RWPE2 (cell line): ENCODE results near the gene PLCB1.
"Not testable (repeated sequence)": the region's sequence is repeated elsewhere in the genome, so short reads cannot be mapped to it uniquely, and the experiment has no call there.

ENCODE experiments used
- ATAC-seq: fragments of 200-7000 bp; cut with Tn5 transposase; 3 replicates; pipeline ENCODE4 v1.9.1; 2021; ENCODE audit warnings: low read depth
- DNase-seq: peaks from one replicate; pipeline ENCODE4 v3.0.0-alpha.2; 2020; ENCODE audit warnings: low spot score
- H3K27ac ChIP-seq: fragments of 450-650 bp; 2 replicates; pipeline ENCODE4 v1.5.1; 2017; ENCODE audit warnings: mild to moderate bottlenecking; ENCODE audit not compliant: poor library complexity, severe bottlenecking
- H3K27me3 ChIP-seq: fragments of 250-450 bp; sonication (Bioruptor Pico); 2 replicates; pipeline ENCODE4 v1.5.1; 2021; ENCODE audit warnings: mild to moderate bottlenecking, moderate library complexity; ENCODE audit not compliant: insufficient read depth, poor library complexity, severe bottlenecking
- H3K36me3 ChIP-seq: fragments of 250-450 bp; sonication (Bioruptor Pico); 2 replicates; pipeline ENCODE4 v1.5.1; 2020; ENCODE audit warnings: low read depth, mild to moderate bottlenecking, moderate library complexity
- H3K4me1 ChIP-seq: fragments of 250-450 bp; sonication (Bioruptor Pico); 2 replicates; pipeline ENCODE4 v1.5.1; 2021; ENCODE audit warnings: mild to moderate bottlenecking, moderate library complexity; ENCODE audit not compliant: insufficient read depth, poor library complexity, severe bottlenecking
- H3K4me3 ChIP-seq: fragments of 250-450 bp; sonication (Bioruptor Pico); 2 replicates; pipeline ENCODE4 v1.5.1; 2021; ENCODE audit warnings: mild to moderate bottlenecking, moderate library complexity; ENCODE audit not compliant: severe bottlenecking
- H3K9me3 ChIP-seq: fragments of 250-450 bp; sonication (Bioruptor Pico); 2 replicates; pipeline ENCODE4 v1.5.1; 2021; ENCODE audit warnings: mild to moderate bottlenecking, moderate library complexity; ENCODE audit not compliant: severe bottlenecking
- TF ChIP-seq, protein P1 (sequence below): fragments of 450-650 bp; IDR thresholded peaks from one replicate; pipeline ENCODE4 v1.5.1; 2017; ENCODE audit warnings: mild to moderate bottlenecking, moderate library complexity; ENCODE audit not compliant: poor library complexity, severe bottlenecking

PLCB1 gene

DNA sequence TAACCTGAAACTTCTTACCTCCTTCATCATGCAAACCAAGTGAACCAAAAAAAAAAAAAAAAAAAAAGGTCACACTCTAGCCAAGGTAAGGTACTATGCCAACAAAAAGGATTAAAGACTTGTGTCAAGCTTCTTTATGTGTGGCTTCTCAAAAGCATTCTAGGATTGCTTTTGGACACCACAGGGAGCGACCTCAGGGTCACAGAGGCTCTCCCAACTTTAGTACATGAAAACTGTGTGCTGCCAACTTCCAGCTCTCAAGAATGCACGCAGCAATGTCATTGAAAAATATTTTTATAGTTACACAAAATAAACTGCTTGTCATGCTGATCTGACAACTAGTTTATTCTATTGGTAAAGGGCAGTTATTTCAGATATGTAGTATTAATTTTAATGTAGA is 243.8 kb downstream of the PLCB1 start:
- Histone ChIP-seq H3K36me3 (no peaks in the 10 kb centered on the region), H3K4me1 (no peaks in the 10 kb centered on the region), H3K27me3 (no peaks in the 10 kb centered on the region), H3K27ac (no peak overlapping the region), H3K9me3 (no peaks in the 10 kb centered on the region), H3K4me3 (no peak overlapping the region)
- DNase-seq (no peak), ATAC-seq (no peak)
- TF ChIP-seq, protein P1, sequence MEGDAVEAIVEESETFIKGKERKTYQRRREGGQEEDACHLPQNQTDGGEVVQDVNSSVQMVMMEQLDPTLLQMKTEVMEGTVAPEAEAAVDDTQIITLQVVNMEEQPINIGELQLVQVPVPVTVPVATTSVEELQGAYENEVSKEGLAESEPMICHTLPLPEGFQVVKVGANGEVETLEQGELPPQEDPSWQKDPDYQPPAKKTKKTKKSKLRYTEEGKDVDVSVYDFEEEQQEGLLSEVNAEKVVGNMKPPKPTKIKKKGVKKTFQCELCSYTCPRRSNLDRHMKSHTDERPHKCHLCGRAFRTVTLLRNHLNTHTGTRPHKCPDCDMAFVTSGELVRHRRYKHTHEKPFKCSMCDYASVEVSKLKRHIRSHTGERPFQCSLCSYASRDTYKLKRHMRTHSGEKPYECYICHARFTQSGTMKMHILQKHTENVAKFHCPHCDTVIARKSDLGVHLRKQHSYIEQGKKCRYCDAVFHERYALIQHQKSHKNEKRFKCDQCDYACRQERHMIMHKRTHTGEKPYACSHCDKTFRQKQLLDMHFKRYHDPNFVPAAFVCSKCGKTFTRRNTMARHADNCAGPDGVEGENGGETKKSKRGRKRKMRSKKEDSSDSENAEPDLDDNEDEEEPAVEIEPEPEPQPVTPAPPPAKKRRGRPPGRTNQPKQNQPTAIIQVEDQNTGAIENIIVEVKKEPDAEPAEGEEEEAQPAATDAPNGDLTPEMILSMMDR, result no peak

DNA sequence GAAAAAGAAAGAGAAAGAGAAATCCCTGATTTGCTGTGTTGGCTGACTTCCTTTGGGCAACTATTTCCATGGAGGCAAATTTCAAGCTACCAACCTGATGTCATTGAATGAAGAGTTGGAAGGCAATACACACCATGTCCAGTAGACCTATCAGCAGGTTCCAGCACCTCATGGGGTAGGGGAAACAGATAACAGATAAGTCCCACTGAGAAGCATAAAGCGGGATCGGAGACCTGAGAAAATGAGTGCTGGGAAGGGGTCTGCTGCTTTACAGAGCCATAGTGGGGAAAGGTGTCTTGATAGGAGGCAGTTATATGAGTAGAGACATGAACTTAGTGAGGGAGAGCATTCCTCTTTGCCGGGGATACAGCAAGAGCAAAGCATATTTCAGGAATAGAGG is 244.9 kb downstream of the PLCB1 start:
- TF ChIP-seq, protein P1, result no peak
- H3K4me1 ChIP-seq, result no peaks in the 10 kb centered on the region
- H3K36me3 ChIP-seq, result no peaks in the 10 kb centered on the region
- no peaks in the 10 kb centered on the region for H3K9me3 ChIP-seq
- no peak overlapping the region for H3K27ac ChIP-seq
- DNase-seq (no peak), ATAC-seq (no peak)
- no peaks in the 10 kb centered on the region for H3K27me3 ChIP-seq
- H3K4me3 ChIP-seq, result no peak overlapping the region

DNA sequence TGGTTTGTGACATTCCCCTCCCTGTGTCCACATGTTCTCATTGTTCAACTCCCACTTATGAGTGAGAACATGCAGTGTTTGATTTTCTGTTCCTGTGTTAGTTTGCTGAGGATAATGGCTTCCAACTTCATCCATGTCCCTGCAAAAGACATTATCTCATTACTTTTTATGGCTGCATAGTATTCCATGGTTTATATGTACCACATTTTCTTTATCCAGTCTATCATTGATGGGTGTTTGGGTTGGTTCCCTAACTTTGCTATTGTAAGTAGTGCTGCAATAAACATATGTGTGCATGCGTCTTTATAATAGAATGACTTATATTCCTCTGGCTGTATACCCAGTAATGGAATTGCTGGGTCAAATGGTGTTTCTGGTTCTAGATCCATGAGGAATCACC is 247.1 kb downstream of the PLCB1 start:
- not testable (repeated sequence) for H3K4me3 ChIP-seq, H3K27me3 ChIP-seq, H3K27ac ChIP-seq, H3K36me3 ChIP-seq, H3K9me3 ChIP-seq, H3K4me1 ChIP-seq, ATAC-seq, DNase-seq

DNA sequence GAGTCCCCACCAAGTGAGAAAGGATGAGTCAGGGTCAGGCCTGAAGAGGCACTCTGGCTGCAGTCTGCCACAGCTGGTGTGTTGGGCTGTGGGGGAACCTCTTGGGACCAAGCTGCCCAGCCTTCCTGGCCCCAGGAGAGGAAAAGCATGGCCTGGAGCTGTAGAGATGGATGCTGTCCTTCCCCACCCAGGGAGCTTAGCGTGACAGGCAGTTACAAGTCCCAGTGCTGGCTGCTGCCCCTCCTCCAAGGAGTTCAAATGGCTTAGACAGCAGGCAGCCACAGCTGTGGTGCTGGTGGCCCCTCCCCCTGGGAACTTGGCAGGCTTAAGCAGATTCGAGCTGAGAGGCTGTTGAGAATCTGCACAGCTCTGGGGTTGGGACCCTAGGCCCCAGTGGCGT is 253.2 kb downstream of the PLCB1 start:
- Histone ChIP-seq H3K27me3 (no peaks in the 10 kb centered on the region), H3K36me3 (no peaks in the 10 kb centered on the region), H3K9me3 (no peaks in the 10 kb centered on the region), H3K4me1 (no peaks in the 10 kb centered on the region), H3K27ac (no peak overlapping the region), H3K4me3 (no peak overlapping the region)
- TF ChIP-seq, protein P1, result no peak
- ATAC-seq (no peak), DNase-seq (no peak)

DNA sequence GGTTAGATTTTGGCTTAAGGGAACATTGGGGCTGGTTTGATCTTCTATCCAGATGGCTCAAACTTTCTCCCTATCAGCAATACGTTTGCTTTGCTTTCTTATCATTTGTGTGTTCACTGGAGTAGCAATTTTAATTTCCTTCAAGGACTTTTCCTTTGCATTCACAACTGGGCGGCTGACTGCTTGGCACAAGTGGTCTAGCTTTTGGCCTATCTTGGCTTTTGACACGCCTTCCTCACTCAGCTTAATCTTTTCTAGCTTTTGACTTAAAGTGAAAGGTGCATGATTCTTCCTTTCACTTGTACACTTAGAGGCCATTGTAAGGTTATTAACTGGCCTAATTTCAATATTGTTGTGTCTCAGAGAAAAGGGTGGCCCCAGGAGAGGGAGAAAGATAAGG is 254.9 kb downstream of the PLCB1 start:
- TF ChIP-seq, protein P1, result no peak
- DNase-seq, result no peak
- no peaks in the 10 kb centered on the region for H3K36me3 ChIP-seq
- no peaks in the 10 kb centered on the region for H3K9me3 ChIP-seq
- H3K4me3 ChIP-seq, result no peak overlapping the region
- no peak overlapping the region for H3K27ac ChIP-seq
- H3K4me1 ChIP-seq, result no peaks in the 10 kb centered on the region
- ATAC-seq, result no peak
- H3K27me3 ChIP-seq, result no peaks in the 10 kb centered on the region
